Ectodermal cell (in vitro differentiated cells): ENCODE results near the gene GPR180.
A peak's percentile ranks its signal among the peaks of the same experiment; 100 is the strongest.

Experiments used
- H3K27ac ChIP-seq: 2 replicates; pipeline ENCODE4 v1.7.0; 2013; ENCODE audit warnings: mild to moderate bottlenecking, low read depth, low read length; ENCODE audit not compliant: insufficient read depth, poor library complexity, severe bottlenecking
- H3K27me3 ChIP-seq: 2 replicates; pipeline ENCODE4 v1.7.0; 2013; ENCODE audit warnings: mild to moderate bottlenecking, low read length; ENCODE audit not compliant: insufficient read depth, control insufficient read depth, poor library complexity, severe bottlenecking
- H3K36me3 ChIP-seq: one replicate; pipeline ENCODE4 v1.7.0; 2013; ENCODE audit warnings: low read length; ENCODE audit not compliant: control insufficient read depth, insufficient read depth
- H3K4me1 ChIP-seq: one replicate; pipeline ENCODE4 v1.7.0; 2013; ENCODE audit warnings: low read length; ENCODE audit not compliant: control insufficient read depth, insufficient read depth
- H3K4me3 ChIP-seq: 2 replicates; pipeline ENCODE4 v1.7.0; 2013; ENCODE audit warnings: low read depth, low read length, control low read depth; ENCODE audit not compliant: insufficient read depth
- H3K9me3 ChIP-seq: 2 replicates; pipeline ENCODE4 v1.7.0; 2013; ENCODE audit warnings: mild to moderate bottlenecking, low read length, moderate library complexity; ENCODE audit not compliant: control insufficient read depth
- WGBS, 2 experiments: methylation state at CpG; one replicate each; pipeline ENCODE4 v1.1.7; 2013; ENCODE audit warnings: missing lambda C conversion rate in 2 of 2; 5-methylcytosine and 5-hydroxymethylcytosine counted together

GPR180 gene

GRCh38 chr13:94595950-94596574 is 5.6 kb upstream of the GPR180 start, which contains the start of gene TGDS:
Gene TGDS, minus strand, starts transcription at chr13:94596152. Its CDS starts 16 bp downstream, at chr13:94596136.
- peak within 1 kb of the TSS; percentile 96 for H3K4me3 ChIP-seq
- WGBS, 2 experiments: 2% methylated on average over 41 of the region's 41 CpGs

GRCh38 chr13:94596575-94596971 is 5.1 kb upstream of the GPR180 start:
- peaks cover 4% of the 10 kb centered on the region for H3K36me3 ChIP-seq
- peaks cover 3% of the 10 kb centered on the region for H3K27me3 ChIP-seq
- H3K9me3 ChIP-seq: no peaks in the 10 kb centered on the region
- H3K4me1 ChIP-seq: peaks cover 9% of the 10 kb centered on the region
- 82% methylated on average over 20 of the region's 20 CpGs for WGBS, 2 experiments
- no peak overlapping the region for H3K27ac ChIP-seq
- peak overlapping the region; percentile 96 for H3K4me3 ChIP-seq

More at GRCh38 chr13:94595950-94596574, 5.6 kb upstream of the GPR180 start, which contains the start of gene TGDS:
- Histone ChIP-seq H3K36me3 (peaks cover 4% of the 10 kb centered on the region), H3K9me3 (no peaks in the 10 kb centered on the region), H3K27me3 (peaks cover 3% of the 10 kb centered on the region), H3K4me1 (peaks cover 9% of the 10 kb centered on the region), H3K27ac (peak within 1 kb of the TSS; percentile 18)

- Histone ChIP-seq H3K27ac (no peak overlapping the region), H3K9me3 (no peaks in the 10 kb centered on the region), H3K27me3 (peaks cover 3% of the 10 kb centered on the region), H3K4me1 (peaks cover 9% of the 10 kb centered on the region), H3K36me3 (no peaks in the 10 kb centered on the region), H3K4me3 (no peak overlapping the region)
- WGBS, 2 experiments: 89 to 96% methylated on average over 3 of the region's 3 CpGs
Observed at GRCh38 chr13:94598281-94598680, 3.4 kb upstream of the GPR180 start.

- Histone ChIP-seq H3K4me1 (peaks cover 6% of the 10 kb centered on the region), H3K4me3 (no peak overlapping the region), H3K9me3 (no peaks in the 10 kb centered on the region), H3K27me3 (peaks cover 3% of the 10 kb centered on the region), H3K27ac (no peak overlapping the region), H3K36me3 (no peaks in the 10 kb centered on the region)
- WGBS, 2 experiments: 93 to 94% methylated on average over 3 of the region's 3 CpGs
Observed at GRCh38 chr13:94599877-94600276, 1.8 kb upstream of the GPR180 start.

GRCh38 chr13:94602467-94602866 is 810 bp downstream of the GPR180 start:
- no peaks in the 10 kb centered on the region for H3K9me3 ChIP-seq
- 63 to 90% methylated on average over 1 of the region's 1 CpG for WGBS, 2 experiments
- H3K27me3 ChIP-seq: peaks cover 3% of the 10 kb centered on the region
- H3K36me3 ChIP-seq: no peaks in the 10 kb centered on the region
- H3K4me3 ChIP-seq: peak overlapping the region; percentile 51
- H3K4me1 ChIP-seq: no peaks in the 10 kb centered on the region
- no peak overlapping the region for H3K27ac ChIP-seq

- Histone ChIP-seq H3K9me3 (no peaks in the 10 kb centered on the region), H3K27me3 (no peaks in the 10 kb centered on the region), H3K36me3 (no peaks in the 10 kb centered on the region), H3K4me3 (no peak overlapping the region), H3K27ac (no peak overlapping the region), H3K4me1 (no peaks in the 10 kb centered on the region)
- WGBS, 2 experiments: 92 to 96% methylated on average over 4 of the region's 4 CpGs
Observed at GRCh38 chr13:94607056-94607455, 5.4 kb downstream of the GPR180 start.

- H3K4me3 ChIP-seq: no peak overlapping the region
- H3K4me1 ChIP-seq: no peaks in the 10 kb centered on the region
- H3K27me3 ChIP-seq: no peaks in the 10 kb centered on the region
- H3K9me3 ChIP-seq: no peaks in the 10 kb centered on the region
- 88 to 98% methylated on average over 3 of the region's 3 CpGs for WGBS, 2 experiments
- no peak overlapping the region for H3K27ac ChIP-seq
- no peaks in the 10 kb centered on the region for H3K36me3 ChIP-seq
Observed at GRCh38 chr13:94607939-94608338, 6.3 kb downstream of the GPR180 start.

GRCh38 chr13:94608586-94608985 is 6.9 kb downstream of the GPR180 start:
- Histone ChIP-seq H3K27me3 (no peaks in the 10 kb centered on the region), H3K4me1 (no peaks in the 10 kb centered on the region), H3K36me3 (no peaks in the 10 kb centered on the region), H3K4me3 (no peak overlapping the region), H3K9me3 (no peaks in the 10 kb centered on the region), H3K27ac (no peak overlapping the region)
- WGBS, 2 experiments: 79 to 100% methylated on average over 1 of the region's 1 CpG

GRCh38 chr13:94609196-94609595 is 7.5 kb downstream of the GPR180 start:
- Histone ChIP-seq H3K27me3 (no peaks in the 10 kb centered on the region), H3K9me3 (no peaks in the 10 kb centered on the region), H3K27ac (no peak overlapping the region), H3K4me3 (no peak overlapping the region), H3K36me3 (no peaks in the 10 kb centered on the region), H3K4me1 (no peaks in the 10 kb centered on the region)
- WGBS, 2 experiments: 79 to 88% methylated on average over 1 to 2 of the region's 2 CpGs

GRCh38 chr13:94610475-94610874 is 8.8 kb downstream of the GPR180 start:
- no peak overlapping the region for H3K27ac ChIP-seq
- H3K36me3 ChIP-seq: no peaks in the 10 kb centered on the region
- H3K9me3 ChIP-seq: no peaks in the 10 kb centered on the region
- no peaks in the 10 kb centered on the region for H3K27me3 ChIP-seq
- H3K4me3 ChIP-seq: no peak overlapping the region
- WGBS, 2 experiments: 94 to 97% methylated on average over 5 of the region's 5 CpGs
- H3K4me1 ChIP-seq: no peaks in the 10 kb centered on the region
